HuH-7 (cell line): ENCODE measurements around the gene FCAMR.
A peak's percentile ranks its signal among the peaks of the same experiment; 100 is the strongest.

Experiments
- DNase-seq: peaks from one replicate; pipeline ENCODE4 v3.0.0; 2011; ENCODE audit warnings: low spot score

Gene FCAMR, protein sequence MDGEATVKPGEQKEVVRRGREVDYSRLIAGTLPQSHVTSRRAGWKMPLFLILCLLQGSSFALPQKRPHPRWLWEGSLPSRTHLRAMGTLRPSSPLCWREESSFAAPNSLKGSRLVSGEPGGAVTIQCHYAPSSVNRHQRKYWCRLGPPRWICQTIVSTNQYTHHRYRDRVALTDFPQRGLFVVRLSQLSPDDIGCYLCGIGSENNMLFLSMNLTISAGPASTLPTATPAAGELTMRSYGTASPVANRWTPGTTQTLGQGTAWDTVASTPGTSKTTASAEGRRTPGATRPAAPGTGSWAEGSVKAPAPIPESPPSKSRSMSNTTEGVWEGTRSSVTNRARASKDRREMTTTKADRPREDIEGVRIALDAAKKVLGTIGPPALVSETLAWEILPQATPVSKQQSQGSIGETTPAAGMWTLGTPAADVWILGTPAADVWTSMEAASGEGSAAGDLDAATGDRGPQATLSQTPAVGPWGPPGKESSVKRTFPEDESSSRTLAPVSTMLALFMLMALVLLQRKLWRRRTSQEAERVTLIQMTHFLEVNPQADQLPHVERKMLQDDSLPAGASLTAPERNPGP

GRCh38 chr1:206970446-206970845, at the start of gene FCAMR:
Gene FCAMR (minus strand): TSS chr1:206970460. CDS start chr1:206970125, 335 bp downstream.
- no peak for DNase-seq

DNA sequence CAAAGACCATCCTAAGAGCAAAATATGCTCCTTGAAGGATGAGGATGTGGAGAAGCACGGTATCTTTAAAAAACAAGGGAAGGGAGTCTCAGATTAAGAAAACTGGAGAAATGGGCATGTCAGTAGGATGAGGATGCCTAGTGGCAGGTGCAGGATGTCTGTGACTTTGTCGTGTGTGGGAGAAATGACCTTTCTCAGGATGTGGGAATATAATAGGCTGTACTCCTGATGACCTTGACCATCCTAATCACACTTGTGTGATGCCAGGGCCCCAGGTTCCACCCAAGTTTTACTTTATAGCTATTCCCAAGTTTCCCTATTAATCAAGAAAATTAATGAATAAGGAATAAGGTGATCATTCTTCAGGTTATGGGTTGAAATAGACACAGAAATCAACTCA, 49.4 kb upstream of the FCAMR start:
- no peak for DNase-seq

GRCh38 chr1:207019161-207019560, 48.9 kb upstream of the FCAMR start:
- DNase-seq = no peak

- DNase-seq = no peak
Observed at GRCh38 chr1:207018707-207019106, 48.4 kb upstream of the FCAMR start.

GRCh38 chr1:207017615-207018559, 47.6 kb upstream of the FCAMR start:
- DNase-seq = no peak

- no peak for DNase-seq
Observed at GRCh38 chr1:207015791-207016190, 45.5 kb upstream of the FCAMR start.

DNA sequence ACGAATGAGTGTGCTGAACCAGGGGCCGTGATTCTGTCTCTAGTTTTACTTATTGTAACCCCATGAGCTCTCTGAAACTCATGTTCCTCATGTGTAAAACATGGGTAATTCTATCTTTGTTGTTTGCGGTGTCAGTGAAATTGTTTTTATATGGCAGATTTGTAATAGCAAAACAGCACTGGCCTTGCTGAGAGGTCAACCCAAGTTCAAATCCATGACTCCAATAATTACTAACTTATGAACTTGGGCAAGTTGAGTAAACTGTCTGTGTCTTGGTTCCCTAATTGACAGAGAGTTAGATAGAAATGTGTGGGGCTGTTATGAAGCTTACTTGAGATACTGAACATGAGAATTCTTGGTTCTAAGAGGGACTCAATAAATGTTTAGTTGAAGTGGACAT, 44.5 kb upstream of the FCAMR start:
- DNase-seq = no peak

GRCh38 chr1:207013321-207014085, 43.2 kb upstream of the FCAMR start:
- no peak for DNase-seq

- DNase-seq = no peak
Observed at GRCh38 chr1:207010726-207011125, 40.5 kb upstream of the FCAMR start.

- no peak for DNase-seq
Observed at GRCh38 chr1:207009945-207010344, 39.7 kb upstream of the FCAMR start.

GRCh38 chr1:207009182-207009850, 39.1 kb upstream of the FCAMR start:
- DNase-seq = no peak

DNA sequence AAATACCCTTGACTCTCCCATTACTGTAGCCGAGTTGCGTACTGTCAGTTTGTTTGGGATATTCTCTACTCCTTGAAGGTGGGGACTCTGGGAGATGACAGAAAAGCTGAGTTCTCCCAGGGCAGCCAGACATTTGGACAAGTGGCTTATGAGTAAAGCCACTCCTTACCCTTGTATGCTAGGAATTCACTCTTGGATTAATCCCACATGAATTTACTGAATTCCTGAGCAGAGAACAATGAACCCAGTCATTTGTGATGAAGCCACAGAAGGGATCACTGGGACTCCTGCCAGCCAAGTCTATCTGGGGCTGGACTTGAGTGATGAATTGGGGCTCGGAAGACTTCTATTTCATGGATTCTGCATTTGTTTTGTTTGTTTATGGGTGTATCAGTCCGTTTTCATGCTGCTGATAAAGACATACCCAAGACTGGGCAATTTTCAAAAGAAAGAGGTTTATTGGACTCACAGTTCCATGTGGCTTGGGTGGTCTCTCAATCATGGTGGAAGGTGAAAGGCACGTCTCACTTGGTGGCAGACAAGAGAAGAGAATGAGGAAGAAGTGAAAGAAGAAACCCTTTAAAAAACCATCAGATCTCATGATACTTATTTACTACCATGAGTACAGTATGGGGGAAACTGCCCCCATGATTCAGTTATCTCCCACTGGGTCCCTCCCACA, 37.2 kb upstream of the FCAMR start:
- DNase-seq = no peak

GRCh38 chr1:207006914-207007313, 36.7 kb upstream of the FCAMR start:
- no peak for DNase-seq

DNA sequence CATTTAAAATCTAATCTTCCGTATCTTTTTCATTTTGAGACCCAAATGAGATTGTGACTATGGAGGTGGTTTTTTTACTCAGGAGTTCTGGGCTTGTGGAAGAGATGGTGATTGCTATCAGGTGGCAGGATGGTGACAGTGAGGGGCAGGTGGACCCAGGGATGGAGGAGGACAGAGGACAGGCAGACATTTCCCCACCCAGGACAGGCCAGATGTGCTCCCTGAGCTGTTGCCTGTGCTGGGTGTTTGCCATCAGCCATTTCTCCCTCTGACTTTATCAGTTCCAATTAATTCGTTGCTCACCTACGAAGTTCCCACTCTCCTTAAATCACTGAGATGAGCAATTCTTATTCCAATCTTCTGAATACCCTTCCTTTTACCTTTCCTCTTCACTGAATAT, 35.8 kb upstream of the FCAMR start:
- DNase-seq = no peak

- peak; percentile 62 for DNase-seq
Observed at GRCh38 chr1:207004931-207005830, 34.9 kb upstream of the FCAMR start.

GRCh38 chr1:207003210-207003609, 33.0 kb upstream of the FCAMR start:
- no peak for DNase-seq

GRCh38 chr1:207002724-207003146, 32.5 kb upstream of the FCAMR start:
- no peak for DNase-seq

DNA sequence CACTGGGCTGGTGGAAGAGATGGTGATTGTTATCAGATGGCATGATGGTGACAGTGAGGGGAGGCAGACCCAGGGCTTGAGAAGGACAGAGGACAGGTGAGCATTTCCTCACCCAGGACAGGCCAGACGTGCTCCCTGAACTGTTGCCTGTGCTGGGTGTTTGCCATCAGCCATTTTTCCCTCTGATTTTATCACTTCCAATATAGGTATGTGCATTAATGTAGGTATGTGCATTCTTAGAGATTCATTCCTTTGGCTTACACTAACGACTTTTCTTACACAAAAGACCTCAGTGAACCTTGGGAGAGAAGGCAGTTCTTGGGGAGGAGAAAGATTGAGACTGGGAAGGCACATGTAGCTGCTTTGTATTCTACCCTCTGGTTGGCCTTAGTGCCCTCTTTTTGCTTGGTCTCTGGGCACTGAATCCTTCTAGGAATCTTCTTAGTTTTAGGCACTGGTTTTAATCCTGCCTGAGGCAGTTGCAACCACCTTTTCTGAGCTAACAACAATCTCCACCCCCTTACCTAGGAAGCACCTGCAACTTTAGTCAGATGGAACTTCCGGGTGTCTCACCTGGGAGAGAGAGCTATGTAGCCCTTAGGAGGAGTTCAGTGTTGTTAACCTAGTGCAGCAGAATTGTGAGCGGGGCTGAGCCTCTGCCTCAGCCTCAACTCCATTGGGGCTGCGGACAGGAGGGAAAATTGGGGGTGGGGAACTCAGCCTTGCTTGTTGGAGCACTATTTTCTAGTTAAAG, 31.4 kb upstream of the FCAMR start:
- DNase-seq = no peak
